Choroid plexus epithelial cell (primary cell): ENCODE results near the gene MYO18B.

ENCODE experiments used
- DNase-seq: peaks from one replicate; pipeline ENCODE4 v3.0.0-alpha.2; 2010; ENCODE audit warnings: low read depth
- H3K4me3 ChIP-seq: 2 replicates; pipeline ENCODE4 v1.5.1; 2011; ENCODE audit warnings: low read depth, mild to moderate bottlenecking, control low read depth, low read length, moderate library complexity
- TF ChIP-seq, protein P1 (sequence below): conservative IDR thresholded peaks from 2 replicates; pipeline ENCODE4 v1.5.1; 2011; ENCODE audit warnings: low read depth, mild to moderate bottlenecking, control low read depth, inconsistent platforms, low read length, moderate library complexity

MYO18B gene

DNA sequence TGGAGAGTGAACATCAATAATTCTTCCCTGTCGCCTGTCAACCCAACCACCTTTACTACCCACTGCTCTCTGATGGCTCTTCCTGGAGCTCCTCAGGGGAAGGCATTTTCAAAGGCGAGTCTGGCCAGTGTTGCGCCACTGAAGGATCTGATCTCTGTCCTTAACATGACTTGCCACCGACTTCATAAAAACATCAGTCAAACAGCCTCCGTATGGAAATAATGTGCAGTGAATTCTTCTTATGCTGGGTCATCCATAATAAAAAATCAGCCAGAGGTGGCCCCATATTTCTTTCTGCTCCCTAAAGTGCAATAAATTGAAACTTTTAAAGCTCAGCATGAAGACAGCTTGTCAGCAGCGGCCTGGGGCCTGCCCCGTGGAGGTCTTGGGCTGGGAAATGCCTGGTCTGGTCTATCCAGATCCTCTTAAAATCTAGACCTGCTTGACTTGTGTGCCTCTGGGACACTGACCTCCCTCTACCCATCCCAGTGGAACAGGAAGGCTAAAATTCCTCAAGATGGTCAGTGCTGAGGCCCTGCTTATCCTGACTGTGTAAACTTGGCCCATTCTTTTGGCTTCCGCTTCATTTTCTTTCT, 199.5 kb downstream of the MYO18B start:
- DNase-seq = no peak
- TF ChIP-seq, protein P1, sequence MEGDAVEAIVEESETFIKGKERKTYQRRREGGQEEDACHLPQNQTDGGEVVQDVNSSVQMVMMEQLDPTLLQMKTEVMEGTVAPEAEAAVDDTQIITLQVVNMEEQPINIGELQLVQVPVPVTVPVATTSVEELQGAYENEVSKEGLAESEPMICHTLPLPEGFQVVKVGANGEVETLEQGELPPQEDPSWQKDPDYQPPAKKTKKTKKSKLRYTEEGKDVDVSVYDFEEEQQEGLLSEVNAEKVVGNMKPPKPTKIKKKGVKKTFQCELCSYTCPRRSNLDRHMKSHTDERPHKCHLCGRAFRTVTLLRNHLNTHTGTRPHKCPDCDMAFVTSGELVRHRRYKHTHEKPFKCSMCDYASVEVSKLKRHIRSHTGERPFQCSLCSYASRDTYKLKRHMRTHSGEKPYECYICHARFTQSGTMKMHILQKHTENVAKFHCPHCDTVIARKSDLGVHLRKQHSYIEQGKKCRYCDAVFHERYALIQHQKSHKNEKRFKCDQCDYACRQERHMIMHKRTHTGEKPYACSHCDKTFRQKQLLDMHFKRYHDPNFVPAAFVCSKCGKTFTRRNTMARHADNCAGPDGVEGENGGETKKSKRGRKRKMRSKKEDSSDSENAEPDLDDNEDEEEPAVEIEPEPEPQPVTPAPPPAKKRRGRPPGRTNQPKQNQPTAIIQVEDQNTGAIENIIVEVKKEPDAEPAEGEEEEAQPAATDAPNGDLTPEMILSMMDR = no peak
- H3K4me3 ChIP-seq = no peak overlapping the region

DNA sequence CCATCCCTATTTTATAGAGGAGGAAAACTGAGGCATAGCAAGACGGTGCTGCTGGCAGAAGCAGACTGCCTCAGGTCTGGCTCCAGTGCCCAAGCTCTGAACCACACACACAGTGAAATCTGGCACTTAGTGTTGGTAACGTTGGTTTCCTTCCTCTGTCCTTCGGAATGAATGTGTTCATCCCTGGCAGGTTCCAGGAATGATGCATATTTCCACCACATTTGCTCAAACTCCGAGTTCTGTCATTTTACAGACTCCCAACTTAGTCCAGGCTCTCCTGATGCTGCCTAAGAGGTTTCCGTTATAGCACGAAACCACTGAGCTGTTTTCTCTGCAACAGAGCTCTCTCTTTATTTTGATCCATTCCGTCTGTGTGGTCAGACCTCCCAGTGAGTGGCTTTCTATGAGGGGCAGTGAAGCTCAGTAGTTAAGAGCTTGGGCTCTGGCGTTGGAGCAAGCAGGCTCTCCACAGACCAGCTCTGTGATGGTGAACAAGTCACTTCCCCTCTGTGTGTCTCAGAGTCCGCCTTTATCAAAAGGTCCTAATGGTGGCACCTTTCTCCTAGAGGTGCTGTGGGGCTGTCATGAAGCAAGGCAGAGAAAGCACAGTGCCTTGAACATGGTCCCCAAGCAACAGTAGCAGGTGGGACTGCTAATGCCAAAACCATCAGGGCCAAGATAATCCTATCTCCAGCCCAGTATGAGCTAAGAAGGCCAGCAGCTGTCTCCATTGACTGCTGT, 200.3 kb downstream of the MYO18B start:
- H3K4me3 ChIP-seq = no peak overlapping the region
- DNase-seq = no peak
- TF ChIP-seq, protein P1 = no peak

GRCh38 chr22:25942856-25943411, 200.9 kb downstream of the MYO18B start:
- TF ChIP-seq, protein P1 = no peak
- H3K4me3 ChIP-seq = no peak overlapping the region
- no peak for DNase-seq

- DNase-seq = no peak
- no peak overlapping the region for H3K4me3 ChIP-seq
- TF ChIP-seq, protein P1 = no peak
Measured at GRCh38 chr22:25950111-25950510, 208.1 kb downstream of the MYO18B start.

DNA sequence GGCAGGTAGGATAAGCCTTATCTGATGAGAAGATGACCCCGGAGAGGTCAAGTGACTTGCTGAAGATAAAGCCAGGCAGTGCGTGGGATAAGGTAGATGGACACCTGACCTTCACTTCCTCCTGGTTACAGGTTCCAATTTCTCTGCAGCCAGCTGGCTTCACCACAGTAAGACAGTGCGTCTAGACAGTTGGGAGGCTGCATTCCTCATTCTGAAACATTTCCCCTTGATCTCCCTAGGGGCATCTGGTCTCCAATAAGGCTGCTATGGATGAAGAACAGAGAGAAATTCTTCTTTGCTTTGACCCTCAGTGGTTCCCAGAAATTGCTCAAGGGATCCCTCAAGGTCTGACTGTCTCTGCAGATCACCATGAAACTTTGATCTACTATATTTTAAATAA, 211.3 kb downstream of the MYO18B start:
- TF ChIP-seq, protein P1 = no peak
- no peak for DNase-seq
- no peak overlapping the region for H3K4me3 ChIP-seq

DNA sequence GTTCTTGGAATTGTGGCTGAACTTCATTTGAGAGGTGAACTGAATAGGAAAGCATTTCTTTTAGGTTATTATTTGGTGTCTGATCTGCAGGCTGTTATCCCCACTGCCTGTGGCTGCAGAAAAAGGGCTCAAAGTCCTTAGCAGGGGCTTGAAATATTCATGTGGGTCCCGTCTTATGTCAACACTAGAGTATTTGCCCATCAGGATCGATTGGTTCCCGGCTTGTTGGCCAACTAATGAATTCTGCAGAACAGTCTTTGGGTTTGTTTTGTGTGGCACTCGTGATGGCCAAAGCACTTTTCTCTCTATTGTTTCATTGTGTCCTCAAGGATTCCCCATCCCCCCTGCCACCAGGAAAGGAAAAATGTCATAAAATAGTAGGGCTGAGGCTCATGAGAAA, 211.9 kb downstream of the MYO18B start:
- no peak for DNase-seq
- H3K4me3 ChIP-seq = no peak overlapping the region
- TF ChIP-seq, protein P1 = no peak
